GM18508 (cell line): Measurements from ENCODE around the gene RAB34.

ENCODE experiments used
- ATAC-seq: cut with Tn5 transposase; IDR thresholded peaks from one replicate; pipeline ENCODE4 v1.9.1; 2021; ENCODE audit warnings: moderate number of reproducible peaks; ENCODE audit not compliant: insufficient read depth, unreplicated experiment

The RAB34 gene

GRCh38 chr17:28693869-28694268 lies 23.8 kb downstream of the RAB34 start:
- ATAC-seq = no peak

DNA sequence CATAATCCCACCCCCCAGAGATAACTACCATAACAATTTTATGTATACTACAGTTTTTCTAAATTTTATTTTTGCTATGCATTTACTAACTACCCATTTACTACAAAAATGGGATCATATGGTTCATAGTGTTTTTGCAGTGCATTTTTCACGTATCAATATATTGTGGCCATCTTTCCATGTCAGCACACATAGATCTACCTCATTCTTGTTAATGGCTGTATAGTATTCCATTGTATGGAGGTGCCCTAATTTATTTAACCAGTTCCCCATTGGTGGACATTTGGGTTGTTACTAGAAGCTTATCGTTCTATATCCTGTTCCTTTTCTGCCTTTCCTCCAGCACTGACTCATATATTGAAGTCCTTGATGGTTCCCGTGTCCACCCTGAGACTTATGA lies 28.7 kb downstream of the RAB34 start:
- ATAC-seq = no peak

- no peak for ATAC-seq
These were observed 29.2 kb downstream of the RAB34 start for GRCh38 chr17:28688481-28688880.

DNA sequence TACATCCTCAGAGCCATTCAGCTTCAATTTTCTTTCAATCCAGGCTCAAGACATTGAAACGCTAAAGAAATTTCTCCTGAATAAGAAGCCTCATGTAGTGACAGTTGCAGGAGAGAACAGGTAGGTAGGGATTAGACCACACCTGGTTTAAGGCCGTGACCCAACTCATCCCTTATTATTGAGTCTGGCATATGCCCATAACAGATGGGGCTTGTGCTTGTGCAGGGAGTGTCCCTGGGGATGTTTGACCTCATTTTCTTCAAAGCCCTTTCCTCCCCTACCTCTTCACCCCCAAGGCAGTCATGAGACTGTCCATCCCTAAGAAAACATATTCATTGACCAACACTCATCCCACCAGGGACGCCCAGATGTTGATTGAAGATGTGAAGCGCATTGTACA lies 31.4 kb downstream of the RAB34 start:
- no peak for ATAC-seq

GRCh38 chr17:28685366-28685765 lies 32.3 kb downstream of the RAB34 start:
- no peak for ATAC-seq

DNA sequence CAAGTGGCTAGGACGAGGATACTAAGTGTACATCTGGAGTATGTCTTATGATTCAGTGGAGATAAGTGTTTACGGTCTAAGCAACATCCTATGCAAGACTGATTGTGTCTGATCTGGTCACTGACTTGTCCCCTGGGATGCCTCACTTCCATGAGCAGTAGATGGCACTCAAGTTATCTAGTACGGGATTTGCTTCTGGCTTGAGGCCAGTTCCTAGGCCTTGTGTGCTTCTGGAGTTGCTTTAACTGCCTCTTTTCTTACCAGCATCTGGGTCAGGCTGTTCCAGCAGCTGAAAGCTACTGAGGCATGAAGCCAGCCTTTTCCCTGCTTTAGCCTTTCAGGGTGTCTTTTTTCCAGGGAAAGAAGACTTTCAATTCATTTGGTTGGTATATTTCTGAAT lies 32.7 kb downstream of the RAB34 start:
- ATAC-seq = no peak

- ATAC-seq = no peak
These were observed 35.0 kb downstream of the RAB34 start for GRCh38 chr17:28682655-28683054.

DNA sequence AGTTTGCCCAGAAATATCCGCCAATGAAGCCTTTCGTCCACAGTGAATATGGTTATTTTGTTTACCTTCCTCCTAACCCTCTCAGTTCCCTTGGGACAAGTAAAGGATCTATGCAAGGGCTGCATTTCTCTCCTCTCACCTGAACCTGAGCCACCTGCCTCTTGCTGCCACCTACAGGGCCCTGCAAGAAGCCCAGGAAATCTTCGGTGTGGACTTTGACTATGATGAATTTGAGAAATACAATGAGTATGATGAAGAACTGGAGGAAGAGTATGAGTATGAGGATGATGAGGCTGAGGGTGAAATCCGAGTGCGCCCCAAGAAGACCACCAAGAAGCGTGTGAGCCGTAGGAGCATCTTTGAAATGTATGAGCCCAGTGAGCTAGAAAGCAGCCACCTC lies 41.7 kb downstream of the RAB34 start:
- ATAC-seq = no peak

DNA sequence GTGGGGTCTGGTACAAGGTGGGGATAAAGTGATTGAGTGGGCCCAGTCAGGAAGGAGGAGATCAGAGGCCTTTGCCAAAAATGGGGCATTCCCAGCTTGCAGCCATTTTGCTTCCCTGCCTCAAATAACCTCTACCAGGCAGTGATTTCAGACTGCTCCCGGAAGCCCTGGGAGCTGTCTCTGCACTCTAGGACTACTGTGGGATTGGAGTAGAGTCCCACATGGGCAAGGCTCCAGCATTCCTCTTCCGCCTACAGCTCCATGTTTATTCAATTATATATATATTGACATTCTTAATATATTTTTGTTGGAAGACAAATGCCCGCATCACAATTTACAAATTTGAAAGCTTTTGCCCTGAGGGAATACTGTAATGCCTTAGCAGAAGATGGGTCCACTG lies 42.2 kb downstream of the RAB34 start:
- ATAC-seq = no peak

GRCh38 chr17:28669918-28670317 lies 47.8 kb downstream of the RAB34 start:
- no peak for ATAC-seq

- ATAC-seq = no peak
These were observed 49.8 kb downstream of the RAB34 start for GRCh38 chr17:28667870-28668269.

- no peak for ATAC-seq
These were observed 51.7 kb downstream of the RAB34 start for GRCh38 chr17:28665994-28666393.
